SK-N-SH treated with all-trans-retinoic acid at 6 μM for 48 hours (cell line): ENCODE measurements around the gene ANKHD1.
"Not testable (repeated sequence)": the region's sequence is repeated elsewhere in the genome, so short reads cannot be mapped to it uniquely, and the experiment has no call there.

Experiments used
- ATAC-seq: fragments of 200-7000 bp; cut with Tn5 transposase; 3 replicates; pipeline ENCODE4 v1.9.1; 2020; ENCODE audit warnings: mild to moderate bottlenecking, moderate library complexity
- ARNTL ChIP-seq: fragments of 450-650 bp; formaldehyde crosslinking; IDR thresholded peaks from 2 replicates; pipeline ENCODE4 v1.5.0; 2020; ENCODE audit warnings: low read depth, mild to moderate bottlenecking, moderate library complexity, borderline replicate concordance
- BACH2 ChIP-seq: fragments of 250-450 bp; sonication (Bioruptor Pico); IDR thresholded peaks from 2 replicates; pipeline ENCODE4 v1.9.0; 2021; ENCODE audit warnings: mild to moderate bottlenecking, borderline replicate concordance
- CSDC2 ChIP-seq: fragments of 250-450 bp; sonication (Bioruptor Pico); IDR thresholded peaks from 2 replicates; pipeline ENCODE4 v1.5.0; 2020; ENCODE audit warnings: mild to moderate bottlenecking, moderate library complexity
- ESRRG ChIP-seq: fragments of 250-450 bp; sonication (Bioruptor Pico); IDR thresholded peaks from 2 replicates; pipeline ENCODE4 v1.6.1; 2021; ENCODE audit warnings: mild to moderate bottlenecking
- GLIS3 ChIP-seq: fragments of 250-450 bp; sonication (Bioruptor Pico); IDR thresholded peaks from 2 replicates; pipeline ENCODE4 v1.5.0; 2020; ENCODE audit warnings: mild to moderate bottlenecking, moderate library complexity
- ISL1 ChIP-seq: fragments of 250-450 bp; sonication (Bioruptor Pico); IDR thresholded peaks from 2 replicates; pipeline ENCODE4 v2.1.2; 2022; ENCODE audit warnings: mild to moderate bottlenecking, moderate library complexity
- OSR1 ChIP-seq: fragments of 250-450 bp; sonication (Bioruptor Pico); IDR thresholded peaks from 2 replicates; pipeline ENCODE4 v1.8.0; 2022; ENCODE audit warnings: moderate library complexity, mild to moderate bottlenecking, inconsistent platforms
- PPARA ChIP-seq: fragments of 250-450 bp; sonication (Bioruptor Pico); IDR thresholded peaks from 2 replicates; pipeline ENCODE4 v1.5.0; 2020; ENCODE audit warnings: mild to moderate bottlenecking, borderline replicate concordance
- RARB ChIP-seq: fragments of 250-450 bp; sonication (Bioruptor Pico); IDR thresholded peaks from 2 replicates; pipeline ENCODE4 v1.8.0; 2021; ENCODE audit warnings: mild to moderate bottlenecking, moderate library complexity
- SNAI2 ChIP-seq: fragments of 250-450 bp; sonication (Bioruptor Pico); IDR thresholded peaks from 2 replicates; pipeline ENCODE4 v1.5.0; 2020; ENCODE audit warnings: mild to moderate bottlenecking, moderate library complexity
- TCF4 ChIP-seq: fragments of 250-450 bp; sonication (Bioruptor Pico); IDR thresholded peaks from 2 replicates; pipeline ENCODE4 v1.8.0; 2021; ENCODE audit warnings: mild to moderate bottlenecking, moderate library complexity, borderline replicate concordance
- TOX ChIP-seq: fragments of 250-450 bp; sonication (Bioruptor Pico); IDR thresholded peaks from 2 replicates; pipeline ENCODE4 v1.8.0; 2021; ENCODE audit warnings: mild to moderate bottlenecking, moderate library complexity, borderline replicate concordance
- ZC3H10 ChIP-seq: fragments of 250-450 bp; sonication (Bioruptor Pico); IDR thresholded peaks from 2 replicates; pipeline ENCODE4 v1.5.1; 2021; ENCODE audit warnings: mild to moderate bottlenecking, moderate library complexity
- ZFP3 ChIP-seq: fragments of 250-450 bp; sonication (Bioruptor Pico); IDR thresholded peaks from 2 replicates; pipeline ENCODE4 v1.5.0; 2020; ENCODE audit warnings: mild to moderate bottlenecking, moderate library complexity
- ZFP30 ChIP-seq: fragments of 450-650 bp; formaldehyde crosslinking; IDR thresholded peaks from 2 replicates; pipeline ENCODE4 v1.5.0; 2022; ENCODE audit warnings: mild to moderate bottlenecking, moderate library complexity
- ZNF565 ChIP-seq: fragments of 450-650 bp; formaldehyde crosslinking; conservative IDR thresholded peaks from 2 replicates; pipeline ENCODE4 v1.5.0; 2020; ENCODE audit warnings: low read depth, mild to moderate bottlenecking, moderate library complexity
- ZNF70 ChIP-seq: fragments of 450-650 bp; formaldehyde crosslinking; IDR thresholded peaks from 2 replicates; pipeline ENCODE4 v1.5.0; 2020; ENCODE audit warnings: mild to moderate bottlenecking, moderate library complexity
- ZNF8 ChIP-seq: fragments of 450-650 bp; formaldehyde crosslinking; IDR thresholded peaks from 2 replicates; pipeline ENCODE4 v1.5.0; 2020; ENCODE audit warnings: mild to moderate bottlenecking, moderate library complexity
- TF ChIP-seq, protein P1 (sequence below): fragments of 250-450 bp; sonication (Bioruptor Pico); IDR thresholded peaks from 2 replicates; pipeline ENCODE4 v1.5.1; 2020; ENCODE audit warnings: low read depth, mild to moderate bottlenecking, moderate library complexity
- TF ChIP-seq, protein P2 (sequence below): fragments of 250-450 bp; sonication (Bioruptor Pico); IDR thresholded peaks from 2 replicates; pipeline ENCODE4 v1.8.0; 2021; ENCODE audit warnings: low read depth, mild to moderate bottlenecking, moderate library complexity, borderline replicate concordance
- TF ChIP-seq, protein P3 (sequence below): fragments of 250-450 bp; sonication (Bioruptor Pico); IDR thresholded peaks from 2 replicates; pipeline ENCODE4 v1.5.1; 2021; ENCODE audit warnings: mild to moderate bottlenecking, moderate library complexity
- TF ChIP-seq, protein P4 (sequence below): fragments of 250-450 bp; sonication (Bioruptor Pico); IDR thresholded peaks from 2 replicates; pipeline ENCODE4 v1.5.0; 2020; ENCODE audit warnings: mild to moderate bottlenecking, moderate library complexity

ANKHD1 gene

DNA sequence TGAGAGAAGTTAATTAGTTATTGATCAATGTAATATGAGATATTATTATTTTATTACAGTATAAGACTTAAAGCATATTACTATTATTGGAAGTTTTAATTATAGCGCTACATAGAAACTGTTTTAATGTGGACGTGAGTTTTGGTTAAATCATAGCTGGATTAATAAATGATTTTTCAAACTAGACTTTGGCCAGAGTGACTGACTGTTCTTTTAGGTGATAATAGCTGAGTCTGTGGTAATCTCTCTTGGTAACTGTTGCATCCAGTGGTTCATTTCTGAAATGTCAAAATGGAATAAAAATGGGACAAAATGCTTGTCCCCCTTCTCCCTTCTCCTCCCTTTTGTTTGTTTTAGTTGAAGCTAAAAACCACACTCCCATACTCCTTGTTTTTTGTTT is 28.1 kb downstream of the ANKHD1 start:
- no peak for ATAC-seq
- TF ChIP-seq GLIS3 (CRISPR knock-in tag) (no peak), ESRRG (no peak), SNAI2 (CRISPR knock-in tag) (no peak)

DNA sequence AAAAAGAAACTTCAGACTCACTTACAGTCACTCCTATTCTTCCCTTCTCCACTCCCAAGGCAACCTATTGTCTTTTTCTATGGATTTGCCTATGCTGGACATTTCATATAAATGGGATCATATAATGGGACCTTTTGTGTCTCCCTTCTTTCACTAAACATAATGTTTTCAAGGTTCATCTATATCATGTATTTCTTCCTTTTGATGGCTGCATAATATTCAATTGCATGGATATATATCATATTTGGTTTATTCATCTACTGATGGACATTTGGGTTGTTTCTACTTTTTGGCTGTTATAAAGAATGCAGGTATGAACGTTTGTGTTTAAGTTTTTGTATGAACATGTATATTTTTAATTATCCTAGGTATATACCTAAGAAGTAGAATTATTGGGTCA is 30.6 kb downstream of the ANKHD1 start:
- TF ChIP-seq ZNF8 (CRISPR knock-in tag) = no peak
- TF ChIP-seq ZFP3 (CRISPR knock-in tag) = no peak
- no peak for TF ChIP-seq CSDC2 (CRISPR knock-in tag)
- no peak for TF ChIP-seq TOX (CRISPR knock-in tag)
- TF ChIP-seq ESRRG = no peak
- no peak for TF ChIP-seq PPARA
- TF ChIP-seq ZC3H10 (CRISPR knock-in tag) = no peak
- no peak for TF ChIP-seq ZFP30
- TF ChIP-seq SNAI2 (CRISPR knock-in tag) = no peak
- TF ChIP-seq RARB (CRISPR knock-in tag) = no peak
- no peak for TF ChIP-seq ARNTL (CRISPR knock-in tag)
- TF ChIP-seq, protein P1, sequence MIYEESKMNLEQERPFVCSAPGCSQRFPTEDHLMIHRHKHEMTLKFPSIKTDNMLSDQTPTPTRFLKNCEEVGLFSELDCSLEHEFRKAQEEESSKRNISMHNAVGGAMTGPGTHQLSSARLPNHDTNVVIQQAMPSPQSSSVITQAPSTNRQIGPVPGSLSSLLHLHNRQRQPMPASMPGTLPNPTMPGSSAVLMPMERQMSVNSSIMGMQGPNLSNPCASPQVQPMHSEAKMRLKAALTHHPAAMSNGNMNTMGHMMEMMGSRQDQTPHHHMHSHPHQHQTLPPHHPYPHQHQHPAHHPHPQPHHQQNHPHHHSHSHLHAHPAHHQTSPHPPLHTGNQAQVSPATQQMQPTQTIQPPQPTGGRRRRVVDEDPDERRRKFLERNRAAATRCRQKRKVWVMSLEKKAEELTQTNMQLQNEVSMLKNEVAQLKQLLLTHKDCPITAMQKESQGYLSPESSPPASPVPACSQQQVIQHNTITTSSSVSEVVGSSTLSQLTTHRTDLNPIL (CRISPR knock-in tag) = no peak
- no peak for TF ChIP-seq ZNF70 (CRISPR knock-in tag)
- no peak for TF ChIP-seq GLIS3 (CRISPR knock-in tag)
- TF ChIP-seq, all 23 proteins: peak for 0

DNA sequence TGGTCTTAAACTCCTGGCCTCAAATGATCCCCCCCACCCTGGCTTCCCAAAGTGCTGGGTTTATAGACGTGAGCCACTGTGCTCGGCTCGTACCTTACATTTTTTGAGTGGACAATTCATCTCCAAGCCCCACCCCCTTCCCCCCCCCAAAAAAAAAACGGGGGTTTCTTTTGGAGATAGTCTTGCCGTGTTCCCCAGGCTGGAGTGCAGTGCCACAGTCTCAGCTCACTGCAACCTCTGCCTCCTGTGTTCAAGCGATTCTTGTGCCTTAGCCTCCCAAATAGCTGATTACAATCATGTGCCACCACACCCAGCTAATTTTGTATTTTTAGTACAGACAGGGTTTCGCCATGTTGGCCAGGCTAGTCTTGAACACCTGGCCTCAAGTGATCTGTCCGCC is 31.3 kb downstream of the ANKHD1 start:
- no peak for ATAC-seq
- TF ChIP-seq ARNTL (CRISPR knock-in tag) (no peak), BACH2 (CRISPR knock-in tag) (no peak), ISL1 (CRISPR knock-in tag) (no peak), OSR1 (CRISPR knock-in tag) (no peak), TCF4 (CRISPR knock-in tag) (no peak), ZC3H10 (CRISPR knock-in tag) (no peak), ESRRG (no peak), TOX (CRISPR knock-in tag) (no peak)
- TF ChIP-seq, protein P1 (CRISPR knock-in tag) = no peak
- TF ChIP-seq, protein P2, sequence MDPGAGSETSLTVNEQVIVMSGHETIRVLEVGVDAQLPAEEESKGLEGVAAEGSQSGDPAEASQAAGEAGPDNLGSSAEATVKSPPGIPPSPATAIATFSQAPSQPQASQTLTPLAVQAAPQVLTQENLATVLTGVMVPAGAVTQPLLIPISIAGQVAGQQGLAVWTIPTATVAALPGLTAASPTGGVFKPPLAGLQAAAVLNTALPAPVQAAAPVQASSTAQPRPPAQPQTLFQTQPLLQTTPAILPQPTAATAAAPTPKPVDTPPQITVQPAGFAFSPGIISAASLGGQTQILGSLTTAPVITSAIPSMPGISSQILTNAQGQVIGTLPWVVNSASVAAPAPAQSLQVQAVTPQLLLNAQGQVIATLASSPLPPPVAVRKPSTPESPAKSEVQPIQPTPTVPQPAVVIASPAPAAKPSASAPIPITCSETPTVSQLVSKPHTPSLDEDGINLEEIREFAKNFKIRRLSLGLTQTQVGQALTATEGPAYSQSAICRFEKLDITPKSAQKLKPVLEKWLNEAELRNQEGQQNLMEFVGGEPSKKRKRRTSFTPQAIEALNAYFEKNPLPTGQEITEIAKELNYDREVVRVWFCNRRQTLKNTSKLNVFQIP = no peak

More for the DNA sequence above, 30.6 kb downstream of the ANKHD1 start:
- no peak for ATAC-seq

DNA sequence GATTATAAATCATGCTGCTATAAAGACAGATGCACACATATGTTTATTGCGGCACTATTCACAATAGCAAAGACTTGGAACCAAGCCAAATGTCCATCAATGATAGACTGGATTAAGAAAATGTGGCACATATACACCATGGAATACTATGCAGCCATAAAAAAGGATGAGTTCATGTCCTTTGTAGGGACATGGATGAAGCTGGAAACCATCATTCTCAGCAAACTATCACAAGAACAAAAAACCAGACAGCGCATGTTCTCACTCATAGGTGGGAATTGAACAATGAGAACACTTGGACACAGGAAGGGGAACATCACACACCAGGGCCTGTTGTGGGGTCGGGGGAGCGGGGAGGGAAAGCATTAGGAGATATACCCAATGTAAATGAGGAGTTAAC is 55.7 kb downstream of the ANKHD1 start:
- not testable (repeated sequence) for ATAC-seq

DNA sequence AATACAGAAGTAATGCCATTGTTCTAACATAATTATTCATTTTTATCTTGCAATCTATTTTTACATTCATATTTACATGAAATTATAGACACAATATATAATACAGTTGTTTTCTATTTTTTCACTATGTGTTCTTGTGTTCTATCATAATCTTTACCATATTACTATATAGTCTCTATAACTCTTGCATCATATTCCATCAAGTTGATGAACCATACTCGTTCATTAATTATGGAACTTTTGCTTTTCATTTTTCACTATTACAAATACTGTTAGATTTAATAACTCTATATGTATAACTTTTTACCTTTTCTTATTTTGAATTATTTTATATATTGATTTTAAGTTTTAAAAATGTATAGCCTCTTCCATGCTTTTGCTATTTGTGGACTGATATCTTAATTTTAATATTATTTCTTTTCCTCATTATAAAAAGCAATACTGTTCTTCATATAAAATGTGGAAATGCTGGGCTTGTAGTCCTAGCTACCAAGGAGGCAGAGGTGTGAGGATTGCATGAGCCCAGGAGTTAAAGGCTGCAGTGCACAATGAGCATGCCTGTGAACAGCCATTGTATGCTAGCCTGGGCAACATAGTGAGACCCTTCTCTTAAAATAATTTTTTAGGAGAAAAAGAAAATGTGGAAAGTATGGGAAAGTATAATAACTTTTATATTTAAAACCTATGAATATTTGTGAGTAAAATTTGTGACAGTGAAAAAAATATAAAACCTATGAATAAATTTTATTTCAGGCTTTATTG is 65.5 kb downstream of the ANKHD1 start:
- no peak for ATAC-seq
- TF ChIP-seq, protein P3, sequence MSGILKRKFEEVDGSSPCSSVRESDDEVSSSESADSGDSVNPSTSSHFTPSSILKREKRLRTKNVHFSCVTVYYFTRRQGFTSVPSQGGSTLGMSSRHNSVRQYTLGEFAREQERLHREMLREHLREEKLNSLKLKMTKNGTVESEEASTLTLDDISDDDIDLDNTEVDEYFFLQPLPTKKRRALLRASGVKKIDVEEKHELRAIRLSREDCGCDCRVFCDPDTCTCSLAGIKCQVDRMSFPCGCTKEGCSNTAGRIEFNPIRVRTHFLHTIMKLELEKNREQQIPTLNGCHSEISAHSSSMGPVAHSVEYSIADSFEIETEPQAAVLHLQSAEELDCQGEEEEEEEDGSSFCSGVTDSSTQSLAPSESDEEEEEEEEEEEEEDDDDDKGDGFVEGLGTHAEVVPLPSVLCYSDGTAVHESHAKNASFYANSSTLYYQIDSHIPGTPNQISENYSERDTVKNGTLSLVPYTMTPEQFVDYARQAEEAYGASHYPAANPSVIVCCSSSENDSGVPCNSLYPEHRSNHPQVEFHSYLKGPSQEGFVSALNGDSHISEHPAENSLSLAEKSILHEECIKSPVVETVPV (CRISPR knock-in tag) = no peak
- TF ChIP-seq TOX (CRISPR knock-in tag) (no peak), SNAI2 (CRISPR knock-in tag) (no peak), ZC3H10 (CRISPR knock-in tag) (no peak), TCF4 (CRISPR knock-in tag) (no peak), GLIS3 (CRISPR knock-in tag) (no peak), OSR1 (CRISPR knock-in tag) (no peak), PPARA (no peak), ZNF8 (CRISPR knock-in tag) (no peak), ZNF565 (no peak)
- TF ChIP-seq, protein P2 = no peak
- TF ChIP-seq, protein P1 (CRISPR knock-in tag) = no peak
- TF ChIP-seq, protein P4, sequence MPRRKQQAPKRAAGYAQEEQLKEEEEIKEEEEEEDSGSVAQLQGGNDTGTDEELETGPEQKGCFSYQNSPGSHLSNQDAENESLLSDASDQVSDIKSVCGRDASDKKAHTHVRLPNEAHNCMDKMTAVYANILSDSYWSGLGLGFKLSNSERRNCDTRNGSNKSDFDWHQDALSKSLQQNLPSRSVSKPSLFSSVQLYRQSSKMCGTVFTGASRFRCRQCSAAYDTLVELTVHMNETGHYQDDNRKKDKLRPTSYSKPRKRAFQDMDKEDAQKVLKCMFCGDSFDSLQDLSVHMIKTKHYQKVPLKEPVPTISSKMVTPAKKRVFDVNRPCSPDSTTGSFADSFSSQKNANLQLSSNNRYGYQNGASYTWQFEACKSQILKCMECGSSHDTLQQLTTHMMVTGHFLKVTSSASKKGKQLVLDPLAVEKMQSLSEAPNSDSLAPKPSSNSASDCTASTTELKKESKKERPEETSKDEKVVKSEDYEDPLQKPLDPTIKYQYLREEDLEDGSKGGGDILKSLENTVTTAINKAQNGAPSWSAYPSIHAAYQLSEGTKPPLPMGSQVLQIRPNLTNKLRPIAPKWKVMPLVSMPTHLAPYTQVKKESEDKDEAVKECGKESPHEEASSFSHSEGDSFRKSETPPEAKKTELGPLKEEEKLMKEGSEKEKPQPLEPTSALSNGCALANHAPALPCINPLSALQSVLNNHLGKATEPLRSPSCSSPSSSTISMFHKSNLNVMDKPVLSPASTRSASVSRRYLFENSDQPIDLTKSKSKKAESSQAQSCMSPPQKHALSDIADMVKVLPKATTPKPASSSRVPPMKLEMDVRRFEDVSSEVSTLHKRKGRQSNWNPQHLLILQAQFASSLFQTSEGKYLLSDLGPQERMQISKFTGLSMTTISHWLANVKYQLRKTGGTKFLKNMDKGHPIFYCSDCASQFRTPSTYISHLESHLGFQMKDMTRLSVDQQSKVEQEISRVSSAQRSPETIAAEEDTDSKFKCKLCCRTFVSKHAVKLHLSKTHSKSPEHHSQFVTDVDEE (CRISPR knock-in tag) = no peak
